SK-N-SH (cell line): ENCODE data around the gene EXD2. TPM values are rescaled to one million over a fixed set of nuclear protein-coding genes. Genes with fewer than 3 reads are reported as not detected.

Source experiments
- CTCF ChIA-PET: fragments of 300-600, 350-600 bp; formaldehyde crosslinking; extraction: SDS; loops from one replicate; lab custom pipeline; 2021; lab: Yijun Ruan, JAX
- POLR2A ChIA-PET: fragments of 350-600 bp; sonication (Branson Sonifier 250); formaldehyde crosslinking; extraction: SDS; loops from one replicate; lab custom pipeline; 2020; ENCODE audit warnings: antibody characterized with exemption, inconsistent platforms; lab: Yijun Ruan, JAX
- DNase-seq: peaks from one replicate; pipeline ENCODE4 v3.0.0; 2012
- H2AFZ ChIP-seq: fragments of 200-600 bp; sonication (generic); 2 replicates; pipeline ENCODE4 v1.8.1; 2016; ENCODE audit warnings: antibody characterized with exemption, mild to moderate bottlenecking, low read depth
- H3F3A ChIP-seq: fragments of 200-600 bp; sonication (generic); replicated peaks from 2 replicates; pipeline ENCODE3; 2016; ENCODE audit warnings: antibody characterized with exemption, mild to moderate bottlenecking; ENCODE audit not compliant: insufficient read depth
- H3K27ac ChIP-seq, 2 experiments: fragments of 200-500 bp in 1 of 2; fragments of 200-600 bp in 1 of 2; sonication (Bioruptor generic) in 1 of 2; sonication (generic), shearing (Covaris generic) in 1 of 2; 2 replicates each; pipeline versions ENCODE4 v1.5.1 to v1.6.1; 2014 to 2016; ENCODE audit warnings: low read depth in 2 of 2, inconsistent platforms in 1 of 2, low read length in 1 of 2, mild to moderate bottlenecking in 1 of 2, mixed read lengths in 1 of 2
- H3K27me3 ChIP-seq: fragments of 200-600 bp; sonication (generic), shearing (Covaris generic); 2 replicates; pipeline ENCODE4 v1.6.1; 2016; ENCODE audit warnings: mixed run types; ENCODE audit not compliant: insufficient read depth
- H3K36me3 ChIP-seq, 2 experiments: fragments of 200-500 bp in 1 of 2; fragments of 200-600 bp in 1 of 2; sonication (Bioruptor generic) in 1 of 2; sonication (generic) in 1 of 2; replicated peaks in 1 of 2; 2 replicates each; pipeline versions ENCODE3 to v1.5.1; 2014 to 2016; ENCODE audit warnings: low read length in 1 of 2, mild to moderate bottlenecking in 1 of 2; ENCODE audit not compliant: insufficient read depth in 2 of 2, control insufficient read depth in 1 of 2
- H3K4me1 ChIP-seq, 2 experiments: fragments of 200-500 bp in 1 of 2; fragments of 200-600 bp in 1 of 2; sonication (Bioruptor generic) in 1 of 2; sonication (generic), shearing (Covaris generic) in 1 of 2; 2 replicates each; pipeline versions ENCODE4 v1.5.1 to v1.6.1; 2014 to 2016; ENCODE audit warnings: low read depth in 1 of 2, low read length in 1 of 2, mixed run types in 1 of 2; ENCODE audit not compliant: insufficient read depth in 2 of 2, control insufficient read depth in 1 of 2
- H3K4me2 ChIP-seq: fragments of 200-600 bp; sonication (generic), shearing (Covaris generic); 2 replicates; pipeline ENCODE4 v1.6.1; 2017; ENCODE audit warnings: mixed run types
- H3K4me3 ChIP-seq, 2 experiments: fragments of 200-500 bp in 1 of 2; fragments of 200-600 bp in 1 of 2; sonication (Bioruptor generic) in 1 of 2; sonication (generic), shearing (Covaris generic) in 1 of 2; 2 replicates each; pipeline versions ENCODE4 v1.5.1 to v1.8.1; 2014 to 2016; ENCODE audit warnings: low read depth in 2 of 2, inconsistent platforms in 1 of 2, low read length in 1 of 2, mild to moderate bottlenecking in 1 of 2, mixed read lengths in 1 of 2, moderate library complexity in 1 of 2
- H3K79me2 ChIP-seq: fragments of 200-600 bp; sonication (generic); 2 replicates; pipeline ENCODE4 v1.8.1; 2017; ENCODE audit warnings: mild to moderate bottlenecking; ENCODE audit not compliant: insufficient read depth
- H3K9ac ChIP-seq: fragments of 200-600 bp; sonication (generic); 2 replicates; pipeline ENCODE4 v1.6.1; 2017; ENCODE audit warnings: mixed run types
- H3K9me2 ChIP-seq: fragments of 200-600 bp; sonication (generic); 2 replicates; pipeline ENCODE4 v1.6.1; 2017; ENCODE audit warnings: mixed run types
- H3K9me3 ChIP-seq: fragments of 200-600 bp; sonication (generic); 2 replicates; pipeline ENCODE4 v1.6.1; 2017; ENCODE audit warnings: mixed run types, mild to moderate bottlenecking, moderate library complexity
- H4K20me1 ChIP-seq: fragments of 200-600 bp; sonication (generic); 2 replicates; pipeline ENCODE4 v1.6.1; 2017; ENCODE audit warnings: mild to moderate bottlenecking, mixed run types; ENCODE audit not compliant: insufficient read depth
- CHD2 ChIP-seq: fragments of 150-350 bp; IDR thresholded peaks from 2 replicates; pipeline ENCODE4 v1.6.1; 2018; ENCODE audit warnings: low read length; ENCODE audit not compliant: partially characterized antibody
- CTCF ChIP-seq: fragments of 200-600 bp; sonication (generic); IDR thresholded peaks from 2 replicates; pipeline ENCODE4 v1.6.1; 2017; ENCODE audit warnings: antibody characterized with exemption, mild to moderate bottlenecking, moderate library complexity
- ELF1 ChIP-seq: IDR thresholded peaks from 2 replicates; pipeline ENCODE4 v1.4.0; 2012
- EP300 ChIP-seq, 2 experiments: IDR thresholded peaks; 2 replicates each; pipeline versions ENCODE4 v1.4.0 to v1.6.1; 2012; ENCODE audit warnings: borderline replicate concordance in 1 of 2, low read depth in 1 of 2, low read length in 1 of 2
- EZH2phosphoT487 ChIP-seq: fragments of 200-600 bp; sonication (generic); IDR thresholded peaks from 2 replicates; pipeline ENCODE4 v1.6.1; 2017; ENCODE audit warnings: low read depth, mixed run types, mild to moderate bottlenecking, antibody characterized with exemption, moderate library complexity, borderline replicate concordance
- FOSL2 ChIP-seq: IDR thresholded peaks from 2 replicates; pipeline ENCODE4 v1.4.0; 2012; ENCODE audit warnings: low read depth, mild to moderate bottlenecking, moderate library complexity, borderline replicate concordance
- GABPA ChIP-seq: IDR thresholded peaks from 2 replicates; pipeline ENCODE4 v1.4.0; 2012; ENCODE audit warnings: low read depth, mild to moderate bottlenecking
- IRF3 ChIP-seq: fragments of 150-350 bp; IDR thresholded peaks from 2 replicates; pipeline ENCODE4 v1.6.1; 2016; ENCODE audit warnings: mild to moderate bottlenecking, low read depth, low read length
- JUND ChIP-seq: IDR thresholded peaks from 2 replicates; pipeline ENCODE4 v1.4.0; 2012
- MAX ChIP-seq: IDR thresholded peaks from 2 replicates; pipeline ENCODE4 v1.4.0; 2012; ENCODE audit warnings: low read depth
- MEF2A ChIP-seq: IDR thresholded peaks from 2 replicates; pipeline ENCODE4 v1.4.0; 2012; ENCODE audit warnings: low read depth, borderline replicate concordance
- MXI1 ChIP-seq: IDR thresholded peaks from 2 replicates; pipeline ENCODE4 v1.6.1; 2012; ENCODE audit warnings: mild to moderate bottlenecking, low read depth, low read length, improper control_type of control experiment
- NRF1 ChIP-seq: IDR thresholded peaks from 2 replicates; pipeline ENCODE4 v1.6.1; 2012; ENCODE audit warnings: low read depth, mild to moderate bottlenecking, low read length
- PBX3 ChIP-seq: IDR thresholded peaks from 2 replicates; pipeline ENCODE4; 2012
- POLR2AphosphoS5 ChIP-seq: IDR thresholded peaks from 2 replicates; pipeline ENCODE4 v1.6.1; 2012; ENCODE audit warnings: low read depth, low read length
- RAD21 ChIP-seq: IDR thresholded peaks from 2 replicates; pipeline ENCODE4 v1.6.1; 2012; ENCODE audit warnings: mild to moderate bottlenecking, low read length
- REST ChIP-seq: IDR thresholded peaks from 2 replicates; pipeline ENCODE4 v1.6.1; 2012; ENCODE audit warnings: mild to moderate bottlenecking, low read depth, low read length, moderate library complexity
- RFX5 ChIP-seq: IDR thresholded peaks from 2 replicates; pipeline ENCODE4 v1.6.1; 2012; ENCODE audit warnings: mild to moderate bottlenecking, improper control_type of control experiment, low read length
- RXRA ChIP-seq: IDR thresholded peaks from 2 replicates; pipeline ENCODE4 v1.4.0; 2012; ENCODE audit warnings: low read depth, mild to moderate bottlenecking, borderline replicate concordance
- TAF1 ChIP-seq: IDR thresholded peaks from 2 replicates; pipeline ENCODE4 v1.6.1; 2012; ENCODE audit warnings: low read depth, mild to moderate bottlenecking, low read length, moderate library complexity, borderline replicate concordance
- TCF12 ChIP-seq: IDR thresholded peaks from 2 replicates; pipeline ENCODE4 v1.4.0; 2012
- USF1 ChIP-seq: IDR thresholded peaks from 2 replicates; pipeline ENCODE4 v1.4.0; 2012; ENCODE audit warnings: low read depth, borderline replicate concordance
- YY1 ChIP-seq: IDR thresholded peaks from 2 replicates; pipeline ENCODE4 v1.4.0; 2012; ENCODE audit warnings: low read depth, mild to moderate bottlenecking
- ZBTB33 ChIP-seq: IDR thresholded peaks from 2 replicates; pipeline ENCODE4 v1.4.0; 2012; ENCODE audit warnings: low read depth, borderline replicate concordance
- WGBS: methylation state at CpG from one replicate; pipeline ENCODE4 v1.1.6; 2017; ENCODE audit warnings: low lambda C conversion rate; 5-methylcytosine and 5-hydroxymethylcytosine counted together
- polyA plus RNA-seq, 3 experiments: library from polyadenylated mRNA; depleted of rRNA; stranded (reverse); fragments of >200 nt; gene quantifications; 2 replicates each; pipeline ENCODE4 v1.2.3, GENCODE V29; 2012

Gene EXD2
- polyA plus RNA-seq, 1 of the 3 experiments (the other 2 are of a cell fraction) = 15.1 TPM

- H3K27me3 ChIP-seq = no peaks in the 10 kb centered on the region
- no peaks in the 10 kb centered on the region for H3K36me3 ChIP-seq
- no peak overlapping the region for H3K4me3 ChIP-seq
- no peaks in the 10 kb centered on the region for H3K9me3 ChIP-seq
- peaks cover 13 to 29% of the 10 kb centered on the region in 2 experiments; a peak in 2 of 4 replicates for H3K4me1 ChIP-seq
- peak; percentile 53 for DNase-seq
- no peak overlapping the region for H2AFZ ChIP-seq
- POLR2A ChIA-PET = no interaction called here
- H3K27ac ChIP-seq = peak overlapping the region in 1 of 2 experiments; percentile 40; a peak in 3 of 4 replicates
- no peaks in the 10 kb centered on the region for H3K9me2 ChIP-seq
- H3K9ac ChIP-seq = no peak overlapping the region
- H4K20me1 ChIP-seq = 0 out of 2 replicates have a peak, but pooled peaks cover 4% of the 10 kb centered on the region
- H3K79me2 ChIP-seq = no peaks in the 10 kb centered on the region
- H3F3A ChIP-seq = peaks cover 16% of the 10 kb centered on the region
- H3K4me2 ChIP-seq = peak overlapping the region; percentile 38; the same call in 1 of the 2 replicates
- 41% methylated on average over 6 of the region's 6 CpGs for WGBS
- CTCF ChIA-PET = interaction anchor here (1.0 to 5.2 kb wide), 5 partner anchors 12 to 156 kb away, joined by 3 to 44 read pairs (median 3); no protein-coding TSS in a partner anchor
- TF ChIP-seq ZBTB33 = no peak
- no peak for TF ChIP-seq EZH2phosphoT487
- TF ChIP-seq RAD21 = no peak
- TF ChIP-seq CHD2 = no peak
- TF ChIP-seq RFX5 = no peak
- no peak for TF ChIP-seq NRF1
- TF ChIP-seq TCF12 = peak; percentile 77
- TF ChIP-seq JUND = peak; percentile 77; the same call in 1 of the 2 replicates
- no peak for TF ChIP-seq ELF1
- peak; percentile 82 for TF ChIP-seq PBX3
- TF ChIP-seq GABPA = no peak
- TF ChIP-seq TAF1 = no peak
- TF ChIP-seq REST = no peak
- TF ChIP-seq MXI1 = no peak; the same call in 1 of the 2 replicates
- TF ChIP-seq POLR2AphosphoS5 = no peak
- no peak for TF ChIP-seq CTCF
- TF ChIP-seq USF1 = no peak
- peak; percentile 65 for TF ChIP-seq FOSL2
- TF ChIP-seq MAX = peak; percentile 66; the same call in 1 of the 2 replicates
- TF ChIP-seq YY1 = no peak
- TF ChIP-seq IRF3 = no peak
- no peak for TF ChIP-seq RXRA
- TF ChIP-seq MEF2A = no peak
- TF ChIP-seq EP300 (IDR thresholded peaks at IDR 0.05; ENCODE audit: borderline replicate concordance in 1 of 2, low read depth in 1 of 2, low read length in 1 of 2) = peak in 1 of 2 experiments; percentile 31; a peak in 1 of 4 replicates
Measured at GRCh38 chr14:69263364-69263763, 72.1 kb downstream of the EXD2 start.
